ENCODE data around the gene WDR54. TPM values are rescaled to one million over a fixed set of nuclear protein-coding genes. Genes with fewer than 3 reads are reported as not detected.

Gene WDR54
- total and polyA plus RNA-seq, 10 of the 15 experiments (the other 5 are each of a cell fraction or from before 2014, with no cell fraction given) = 38.2 to 116 (median 89.1) TPM

DNA sequence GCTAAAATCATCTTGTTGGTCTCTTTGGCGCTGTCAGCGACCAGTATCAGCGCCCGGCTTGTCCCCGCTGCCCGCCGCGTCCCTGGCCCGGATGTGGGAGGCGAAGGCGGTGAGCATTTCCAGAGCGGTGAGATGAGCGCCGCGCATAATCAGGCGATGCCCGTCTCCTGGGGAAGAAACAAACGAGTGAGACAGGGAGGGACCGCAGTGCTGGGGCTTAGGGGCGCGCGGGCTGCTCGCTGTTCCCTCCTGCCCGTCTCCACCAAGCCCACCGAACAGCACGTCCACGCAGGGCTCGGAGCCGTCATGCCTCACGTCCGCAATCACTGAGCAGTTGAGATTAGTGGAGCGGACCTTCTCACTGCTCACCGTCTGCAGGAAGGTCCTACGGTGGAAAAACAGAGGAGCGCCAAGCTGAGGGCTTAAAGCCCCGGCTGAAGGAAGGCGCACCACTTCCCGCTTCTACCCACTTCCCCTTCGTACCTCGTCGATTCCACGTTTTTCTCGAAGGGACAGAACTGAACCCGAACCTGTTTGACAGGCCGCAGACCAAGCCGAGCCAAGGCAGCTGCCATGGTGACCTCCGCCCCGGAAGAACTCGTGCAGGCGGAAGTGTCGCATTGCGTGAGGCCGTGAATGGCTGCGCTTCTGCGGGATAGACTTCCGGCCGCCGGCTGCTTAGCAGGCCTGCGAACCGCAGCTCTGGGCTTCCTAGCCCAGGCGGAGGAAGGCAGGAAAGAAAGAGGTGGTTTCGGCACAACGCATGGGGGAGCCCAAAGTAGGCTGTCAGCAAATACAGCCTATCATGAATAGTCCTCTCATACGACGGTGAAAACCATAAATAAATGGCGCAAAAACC is 50.8 kb downstream of the WDR54 start, which contains the start of gene MRPL53 (continued):
- TF ChIP-seq, protein P1, sequence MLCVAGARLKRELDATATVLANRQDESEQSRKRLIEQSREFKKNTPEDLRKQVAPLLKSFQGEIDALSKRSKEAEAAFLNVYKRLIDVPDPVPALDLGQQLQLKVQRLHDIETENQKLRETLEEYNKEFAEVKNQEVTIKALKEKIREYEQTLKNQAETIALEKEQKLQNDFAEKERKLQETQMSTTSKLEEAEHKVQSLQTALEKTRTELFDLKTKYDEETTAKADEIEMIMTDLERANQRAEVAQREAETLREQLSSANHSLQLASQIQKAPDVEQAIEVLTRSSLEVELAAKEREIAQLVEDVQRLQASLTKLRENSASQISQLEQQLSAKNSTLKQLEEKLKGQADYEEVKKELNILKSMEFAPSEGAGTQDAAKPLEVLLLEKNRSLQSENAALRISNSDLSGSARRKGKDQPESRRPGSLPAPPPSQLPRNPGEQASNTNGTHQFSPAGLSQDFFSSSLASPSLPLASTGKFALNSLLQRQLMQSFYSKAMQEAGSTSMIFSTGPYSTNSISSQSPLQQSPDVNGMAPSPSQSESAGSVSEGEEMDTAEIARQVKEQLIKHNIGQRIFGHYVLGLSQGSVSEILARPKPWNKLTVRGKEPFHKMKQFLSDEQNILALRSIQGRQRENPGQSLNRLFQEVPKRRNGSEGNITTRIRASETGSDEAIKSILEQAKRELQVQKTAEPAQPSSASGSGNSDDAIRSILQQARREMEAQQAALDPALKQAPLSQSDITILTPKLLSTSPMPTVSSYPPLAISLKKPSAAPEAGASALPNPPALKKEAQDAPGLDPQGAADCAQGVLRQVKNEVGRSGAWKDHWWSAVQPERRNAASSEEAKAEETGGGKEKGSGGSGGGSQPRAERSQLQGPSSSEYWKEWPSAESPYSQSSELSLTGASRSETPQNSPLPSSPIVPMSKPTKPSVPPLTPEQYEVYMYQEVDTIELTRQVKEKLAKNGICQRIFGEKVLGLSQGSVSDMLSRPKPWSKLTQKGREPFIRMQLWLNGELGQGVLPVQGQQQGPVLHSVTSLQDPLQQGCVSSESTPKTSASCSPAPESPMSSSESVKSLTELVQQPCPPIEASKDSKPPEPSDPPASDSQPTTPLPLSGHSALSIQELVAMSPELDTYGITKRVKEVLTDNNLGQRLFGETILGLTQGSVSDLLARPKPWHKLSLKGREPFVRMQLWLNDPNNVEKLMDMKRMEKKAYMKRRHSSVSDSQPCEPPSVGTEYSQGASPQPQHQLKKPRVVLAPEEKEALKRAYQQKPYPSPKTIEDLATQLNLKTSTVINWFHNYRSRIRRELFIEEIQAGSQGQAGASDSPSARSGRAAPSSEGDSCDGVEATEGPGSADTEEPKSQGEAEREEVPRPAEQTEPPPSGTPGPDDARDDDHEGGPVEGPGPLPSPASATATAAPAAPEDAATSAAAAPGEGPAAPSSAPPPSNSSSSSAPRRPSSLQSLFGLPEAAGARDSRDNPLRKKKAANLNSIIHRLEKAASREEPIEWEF (IDR thresholded peaks at IDR 0.05; ENCODE audit: insufficient replicate concordance, low read depth, low read length) = no peak
- peak; percentile 37; the same call in 1 of the 2 replicates for TF ChIP-seq BRCA1 (IDR thresholded peaks at IDR 0.05; ENCODE audit: low read depth, low read length)
- peak; percentile 81 for TF ChIP-seq KLF5 (IDR thresholded peaks at IDR 0.05; ENCODE audit: partially characterized antibody)
- TF ChIP-seq, protein P2, sequence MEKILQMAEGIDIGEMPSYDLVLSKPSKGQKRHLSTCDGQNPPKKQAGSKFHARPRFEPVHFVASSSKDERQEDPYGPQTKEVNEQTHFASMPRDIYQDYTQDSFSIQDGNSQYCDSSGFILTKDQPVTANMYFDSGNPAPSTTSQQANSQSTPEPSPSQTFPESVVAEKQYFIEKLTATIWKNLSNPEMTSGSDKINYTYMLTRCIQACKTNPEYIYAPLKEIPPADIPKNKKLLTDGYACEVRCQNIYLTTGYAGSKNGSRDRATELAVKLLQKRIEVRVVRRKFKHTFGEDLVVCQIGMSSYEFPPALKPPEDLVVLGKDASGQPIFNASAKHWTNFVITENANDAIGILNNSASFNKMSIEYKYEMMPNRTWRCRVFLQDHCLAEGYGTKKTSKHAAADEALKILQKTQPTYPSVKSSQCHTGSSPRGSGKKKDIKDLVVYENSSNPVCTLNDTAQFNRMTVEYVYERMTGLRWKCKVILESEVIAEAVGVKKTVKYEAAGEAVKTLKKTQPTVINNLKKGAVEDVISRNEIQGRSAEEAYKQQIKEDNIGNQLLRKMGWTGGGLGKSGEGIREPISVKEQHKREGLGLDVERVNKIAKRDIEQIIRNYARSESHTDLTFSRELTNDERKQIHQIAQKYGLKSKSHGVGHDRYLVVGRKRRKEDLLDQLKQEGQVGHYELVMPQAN (conservative IDR thresholded peaks at IDR 0.05) = no peak; the same call in 1 of the 2 replicates
- TF ChIP-seq BCL11A (IDR thresholded peaks at IDR 0.05; ENCODE audit: low read depth, low read length) = peak; percentile 37; the same call in 1 of the 2 replicates
- TF ChIP-seq IRF4 (IDR thresholded peaks at IDR 0.05; ENCODE audit: low read depth, low read length) = no peak
- TF ChIP-seq, protein P3, sequence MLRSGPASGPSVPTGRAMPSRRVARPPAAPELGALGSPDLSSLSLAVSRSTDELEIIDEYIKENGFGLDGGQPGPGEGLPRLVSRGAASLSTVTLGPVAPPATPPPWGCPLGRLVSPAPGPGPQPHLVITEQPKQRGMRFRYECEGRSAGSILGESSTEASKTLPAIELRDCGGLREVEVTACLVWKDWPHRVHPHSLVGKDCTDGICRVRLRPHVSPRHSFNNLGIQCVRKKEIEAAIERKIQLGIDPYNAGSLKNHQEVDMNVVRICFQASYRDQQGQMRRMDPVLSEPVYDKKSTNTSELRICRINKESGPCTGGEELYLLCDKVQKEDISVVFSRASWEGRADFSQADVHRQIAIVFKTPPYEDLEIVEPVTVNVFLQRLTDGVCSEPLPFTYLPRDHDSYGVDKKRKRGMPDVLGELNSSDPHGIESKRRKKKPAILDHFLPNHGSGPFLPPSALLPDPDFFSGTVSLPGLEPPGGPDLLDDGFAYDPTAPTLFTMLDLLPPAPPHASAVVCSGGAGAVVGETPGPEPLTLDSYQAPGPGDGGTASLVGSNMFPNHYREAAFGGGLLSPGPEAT (IDR thresholded peaks at IDR 0.05; ENCODE audit: low read depth) = peak; percentile 98
- peak; percentile 80 for TF ChIP-seq HCFC1 (IDR thresholded peaks at IDR 0.05; ENCODE audit: low read length)
- peak; percentile 69; the same call in 1 of the 2 replicates for TF ChIP-seq EED (IDR thresholded peaks at IDR 0.05; ENCODE audit: low read depth)
- TF ChIP-seq JUND (IDR thresholded peaks at IDR 0.05; ENCODE audit: low read depth, low read length) = no peak
- TF ChIP-seq, protein P4, sequence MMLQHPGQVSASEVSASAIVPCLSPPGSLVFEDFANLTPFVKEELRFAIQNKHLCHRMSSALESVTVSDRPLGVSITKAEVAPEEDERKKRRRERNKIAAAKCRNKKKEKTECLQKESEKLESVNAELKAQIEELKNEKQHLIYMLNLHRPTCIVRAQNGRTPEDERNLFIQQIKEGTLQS (IDR thresholded peaks at IDR 0.05; ENCODE audit: borderline replicate concordance, extremely low read depth, low read depth, low read length) = no peak
- TF ChIP-seq, protein P5, sequence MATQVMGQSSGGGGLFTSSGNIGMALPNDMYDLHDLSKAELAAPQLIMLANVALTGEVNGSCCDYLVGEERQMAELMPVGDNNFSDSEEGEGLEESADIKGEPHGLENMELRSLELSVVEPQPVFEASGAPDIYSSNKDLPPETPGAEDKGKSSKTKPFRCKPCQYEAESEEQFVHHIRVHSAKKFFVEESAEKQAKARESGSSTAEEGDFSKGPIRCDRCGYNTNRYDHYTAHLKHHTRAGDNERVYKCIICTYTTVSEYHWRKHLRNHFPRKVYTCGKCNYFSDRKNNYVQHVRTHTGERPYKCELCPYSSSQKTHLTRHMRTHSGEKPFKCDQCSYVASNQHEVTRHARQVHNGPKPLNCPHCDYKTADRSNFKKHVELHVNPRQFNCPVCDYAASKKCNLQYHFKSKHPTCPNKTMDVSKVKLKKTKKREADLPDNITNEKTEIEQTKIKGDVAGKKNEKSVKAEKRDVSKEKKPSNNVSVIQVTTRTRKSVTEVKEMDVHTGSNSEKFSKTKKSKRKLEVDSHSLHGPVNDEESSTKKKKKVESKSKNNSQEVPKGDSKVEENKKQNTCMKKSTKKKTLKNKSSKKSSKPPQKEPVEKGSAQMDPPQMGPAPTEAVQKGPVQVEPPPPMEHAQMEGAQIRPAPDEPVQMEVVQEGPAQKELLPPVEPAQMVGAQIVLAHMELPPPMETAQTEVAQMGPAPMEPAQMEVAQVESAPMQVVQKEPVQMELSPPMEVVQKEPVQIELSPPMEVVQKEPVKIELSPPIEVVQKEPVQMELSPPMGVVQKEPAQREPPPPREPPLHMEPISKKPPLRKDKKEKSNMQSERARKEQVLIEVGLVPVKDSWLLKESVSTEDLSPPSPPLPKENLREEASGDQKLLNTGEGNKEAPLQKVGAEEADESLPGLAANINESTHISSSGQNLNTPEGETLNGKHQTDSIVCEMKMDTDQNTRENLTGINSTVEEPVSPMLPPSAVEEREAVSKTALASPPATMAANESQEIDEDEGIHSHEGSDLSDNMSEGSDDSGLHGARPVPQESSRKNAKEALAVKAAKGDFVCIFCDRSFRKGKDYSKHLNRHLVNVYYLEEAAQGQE (IDR thresholded peaks at IDR 0.05; ENCODE audit: low read depth, low read length) = no peak
- TF ChIP-seq STAT3 (IDR thresholded peaks at IDR 0.05; ENCODE audit: low read depth, low read length) = no peak

Data from GM12878 (cell line).